ENCODE measurements around the gene MTMR12.
A peak's percentile ranks its signal among the peaks of the same experiment; 100 is the strongest.

Gene MTMR12

GRCh38 chr5:32231241-32231640, 81.5 kb downstream of the MTMR12 start:
- TF ChIP-seq GLIS3 (CRISPR knock-in tag; IDR thresholded peaks at IDR 0.05): no peak
- ATAC-seq: no peak

- ATAC-seq: no peak
- TF ChIP-seq TSHZ2 (CRISPR knock-in tag; IDR thresholded peaks at IDR 0.05): no peak
Observed at GRCh38 chr5:32230356-32231099, 82.2 kb downstream of the MTMR12 start.

GRCh38 chr5:32229586-32229985, 83.2 kb downstream of the MTMR12 start:
- no peak for ATAC-seq
- TF ChIP-seq ESRRG (CRISPR knock-in tag; IDR thresholded peaks at IDR 0.05): no peak
- TF ChIP-seq ZNF8 (CRISPR knock-in tag; IDR thresholded peaks at IDR 0.05): no peak
- no peak for TF ChIP-seq CREB5 (CRISPR knock-in tag; IDR thresholded peaks at IDR 0.05; ENCODE audit: low read depth)
- TF ChIP-seq OSR1 (CRISPR knock-in tag; IDR thresholded peaks at IDR 0.05): no peak
- no peak for TF ChIP-seq ZNF70 (CRISPR knock-in tag; IDR thresholded peaks at IDR 0.05)

- TF ChIP-seq TOX (CRISPR knock-in tag; IDR thresholded peaks at IDR 0.05; ENCODE audit: borderline replicate concordance) (no peak), PPARA (CRISPR knock-in tag; IDR thresholded peaks at IDR 0.05; ENCODE audit: borderline replicate concordance) (no peak)
- no peak for ATAC-seq
Observed at GRCh38 chr5:32228816-32229215, 83.9 kb downstream of the MTMR12 start.

- TF ChIP-seq POU6F1 (CRISPR knock-in tag; IDR thresholded peaks at IDR 0.05; ENCODE audit: borderline replicate concordance, low read depth) (no peak), TSHZ2 (CRISPR knock-in tag; IDR thresholded peaks at IDR 0.05) (no peak), ARNTL (CRISPR knock-in tag; IDR thresholded peaks at IDR 0.05; ENCODE audit: borderline replicate concordance, low read depth) (no peak), TOX (CRISPR knock-in tag; IDR thresholded peaks at IDR 0.05; ENCODE audit: borderline replicate concordance) (no peak), ZFP3 (CRISPR knock-in tag; IDR thresholded peaks at IDR 0.05) (no peak), OSR1 (CRISPR knock-in tag; IDR thresholded peaks at IDR 0.05) (no peak), ZFP30 (CRISPR knock-in tag; IDR thresholded peaks at IDR 0.05) (no peak), PPARA (CRISPR knock-in tag; IDR thresholded peaks at IDR 0.05; ENCODE audit: borderline replicate concordance) (no peak), CSRNP3 (CRISPR knock-in tag; IDR thresholded peaks at IDR 0.05) (no peak), CSDC2 (CRISPR knock-in tag; IDR thresholded peaks at IDR 0.05) (no peak), CREB5 (CRISPR knock-in tag; IDR thresholded peaks at IDR 0.05; ENCODE audit: low read depth) (no peak)
- peak; percentile 48 for ATAC-seq
Observed at GRCh38 chr5:32225445-32225844, 87.3 kb downstream of the MTMR12 start.

Measured in SK-N-SH treated with all-trans-retinoic acid at 6 μM for 48 hours (cell line).